ENCODE data around the gene IQCN. TPM values are rescaled to one million over a fixed set of nuclear protein-coding genes. Genes with fewer than 3 reads are reported as not detected.

IQCN gene
- polyA plus RNA-seq, 1 donor (not counting 4 experiments of a cell fraction or from before 2014, with no cell fraction given): not detected

GRCh38 chr19:18225355-18225701 lies 48.9 kb downstream of the IQCN start:
- Histone ChIP-seq H3K4me1 (ENCODE audit: control insufficient read depth, extremely low read depth, insufficient read depth, low read length) (peaks cover 7% of the 10 kb centered on the region), H3K27ac (ENCODE audit: control insufficient read depth, insufficient read depth, low read length) (no peak overlapping the region), H3K9me1 (ENCODE audit: control insufficient read depth, extremely low read depth, insufficient read depth, low read length) (no peaks in the 10 kb centered on the region), H3K9me3 (ENCODE audit: control insufficient read depth, low read depth, low read length) (no peaks in the 10 kb centered on the region), H3K4me2 (ENCODE audit: control insufficient read depth, extremely low read depth, insufficient read depth, low read depth, low read length) (peak overlapping the region; percentile 74), H2AFZ (ENCODE audit: control insufficient read depth, low read length) (no peak overlapping the region), H3K79me2 (ENCODE audit: control insufficient read depth, insufficient read depth, low read length) (no peaks in the 10 kb centered on the region), H3K36me3 (ENCODE audit: control insufficient read depth in 2 of 2, extremely low read depth in 1 of 2, insufficient read depth in 2 of 2, low read length in 2 of 2) (no peaks in the 10 kb centered on the region), H4K20me1 (ENCODE audit: control insufficient read depth, extremely low read depth, insufficient read depth, low read length) (no peaks in the 10 kb centered on the region), H3K9ac (ENCODE audit: control insufficient read depth, extremely low read depth, insufficient read depth, low read length) (no peak overlapping the region), H3K27me3 (ENCODE audit: control insufficient read depth, extremely low read depth, insufficient read depth, low read length) (peaks cover 25% of the 10 kb centered on the region), H3K4me3 (ENCODE audit: control insufficient read depth in 2 of 3, extremely low read depth in 1 of 3, insufficient read depth in 2 of 3, low read depth in 1 of 3, low read length in 3 of 3) (no peak overlapping the region)
- dilution Hi-C loops (cut with MboI; ENCODE audit: extremely low pct_ligation_motif_present, low sequenced_read_pairs): no loop called here
- no peak for DNase-seq (ENCODE audit: low read depth, low spot score)
- TF ChIP-seq EZH2 (IDR thresholded peaks at IDR 0.05; ENCODE audit: low read length) (peak; percentile 70), CTCF (optimal IDR thresholded peaks at IDR 0.05 in 1 of 3, IDR thresholded peaks at IDR 0.05 in 1 of 3, conservative IDR thresholded peaks at IDR 0.05 in 1 of 3; ENCODE audit: extremely low read depth in 1 of 3, insufficient read depth in 2 of 3, low read length in 3 of 3) (no peak)
- FAIRE-seq: no peak

- H3K9me3 ChIP-seq (ENCODE audit: control insufficient read depth, low read depth, low read length): no peaks in the 10 kb centered on the region
- H3K4me2 ChIP-seq (ENCODE audit: control insufficient read depth, extremely low read depth, insufficient read depth, low read depth, low read length): peak overlapping the region; percentile 74
- no peaks in the 10 kb centered on the region for H3K36me3 ChIP-seq (ENCODE audit: control insufficient read depth in 2 of 2, extremely low read depth in 1 of 2, insufficient read depth in 2 of 2, low read length in 2 of 2)
- peak overlapping the region in 2 of 3 experiments; percentile 12 to 49 for H3K4me3 ChIP-seq (ENCODE audit: control insufficient read depth in 2 of 3, extremely low read depth in 1 of 3, insufficient read depth in 2 of 3, low read depth in 1 of 3, low read length in 3 of 3)
- H3K27ac ChIP-seq (ENCODE audit: control insufficient read depth, insufficient read depth, low read length): no peak overlapping the region
- peak; percentile 94 for FAIRE-seq
- dilution Hi-C loops (cut with MboI; ENCODE audit: extremely low pct_ligation_motif_present, low sequenced_read_pairs): no loop called here
- peak in 1 of 3 experiments; percentile 16 for TF ChIP-seq CTCF (optimal IDR thresholded peaks at IDR 0.05 in 1 of 3, IDR thresholded peaks at IDR 0.05 in 1 of 3, conservative IDR thresholded peaks at IDR 0.05 in 1 of 3; ENCODE audit: extremely low read depth in 1 of 3, insufficient read depth in 2 of 3, low read length in 3 of 3)
- no peak for TF ChIP-seq EZH2 (IDR thresholded peaks at IDR 0.05; ENCODE audit: low read length)
- H3K27me3 ChIP-seq (ENCODE audit: control insufficient read depth, extremely low read depth, insufficient read depth, low read length): peaks cover 31% of the 10 kb centered on the region
- H3K9ac ChIP-seq (ENCODE audit: control insufficient read depth, extremely low read depth, insufficient read depth, low read length): peak overlapping the region; percentile 33
- peak; percentile 97 for DNase-seq (ENCODE audit: low read depth, low spot score)
- H3K9me1 ChIP-seq (ENCODE audit: control insufficient read depth, extremely low read depth, insufficient read depth, low read length): no peaks in the 10 kb centered on the region
- H2AFZ ChIP-seq (ENCODE audit: control insufficient read depth, low read length): peak overlapping the region; percentile 51
- no peaks in the 10 kb centered on the region for H4K20me1 ChIP-seq (ENCODE audit: control insufficient read depth, extremely low read depth, insufficient read depth, low read length)
- H3K4me1 ChIP-seq (ENCODE audit: control insufficient read depth, extremely low read depth, insufficient read depth, low read length): peaks cover 7% of the 10 kb centered on the region
- H3K79me2 ChIP-seq (ENCODE audit: control insufficient read depth, insufficient read depth, low read length): no peaks in the 10 kb centered on the region
Measured at GRCh38 chr19:18224525-18225354, 49.5 kb downstream of the IQCN start.
